C4-2B (cell line): Measurements from ENCODE around the gene KRT24.

ENCODE experiments used
- ZFX ChIP-seq: fragments of 450-650 bp; IDR thresholded peaks from 2 replicates; pipeline ENCODE4 v1.6.1; 2017
- TF ChIP-seq, protein P1 (sequence below): fragments of 450-650 bp; conservative IDR thresholded peaks from 2 replicates; pipeline ENCODE4 v1.5.1; 2017; ENCODE audit warnings: mild to moderate bottlenecking

- TF ChIP-seq, protein P1, sequence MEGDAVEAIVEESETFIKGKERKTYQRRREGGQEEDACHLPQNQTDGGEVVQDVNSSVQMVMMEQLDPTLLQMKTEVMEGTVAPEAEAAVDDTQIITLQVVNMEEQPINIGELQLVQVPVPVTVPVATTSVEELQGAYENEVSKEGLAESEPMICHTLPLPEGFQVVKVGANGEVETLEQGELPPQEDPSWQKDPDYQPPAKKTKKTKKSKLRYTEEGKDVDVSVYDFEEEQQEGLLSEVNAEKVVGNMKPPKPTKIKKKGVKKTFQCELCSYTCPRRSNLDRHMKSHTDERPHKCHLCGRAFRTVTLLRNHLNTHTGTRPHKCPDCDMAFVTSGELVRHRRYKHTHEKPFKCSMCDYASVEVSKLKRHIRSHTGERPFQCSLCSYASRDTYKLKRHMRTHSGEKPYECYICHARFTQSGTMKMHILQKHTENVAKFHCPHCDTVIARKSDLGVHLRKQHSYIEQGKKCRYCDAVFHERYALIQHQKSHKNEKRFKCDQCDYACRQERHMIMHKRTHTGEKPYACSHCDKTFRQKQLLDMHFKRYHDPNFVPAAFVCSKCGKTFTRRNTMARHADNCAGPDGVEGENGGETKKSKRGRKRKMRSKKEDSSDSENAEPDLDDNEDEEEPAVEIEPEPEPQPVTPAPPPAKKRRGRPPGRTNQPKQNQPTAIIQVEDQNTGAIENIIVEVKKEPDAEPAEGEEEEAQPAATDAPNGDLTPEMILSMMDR, result no peak
- no peak for TF ChIP-seq ZFX
Measured at GRCh38 chr17:40659911-40660310, 43.6 kb downstream of the KRT24 start.
